GM13976 (cell line): Measurements from ENCODE around the gene SLC11A1.

Experiments used
- DNase-seq: peaks from one replicate; pipeline ENCODE4 v3.0.0; 2012; ENCODE audit warnings: low spot score
- in situ Hi-C: fragments of 300-500 bp; cut with MboI; formaldehyde crosslinking; loops from one replicate; pipeline ENCODE4 v1.12.0; 2022; ENCODE audit warnings: low sequenced_read_pairs, mixed read lengths, inconsistent platforms; ENCODE audit not compliant: unreplicated experiment
- TF ChIP-seq, protein P1 (sequence below): IDR thresholded peaks from 2 replicates; pipeline ENCODE4 v1.5.1; 2012; ENCODE audit warnings: borderline replicate concordance, mild to moderate bottlenecking; ENCODE audit not compliant: insufficient read depth; ENCODE audit errors: extremely low read depth, missing control alignments, control extremely low read depth

Gene SLC11A1

GRCh38 chr2:218397820-218398436, 15.9 kb downstream of the SLC11A1 start:
- in situ Hi-C loops: no loop called here

DNA sequence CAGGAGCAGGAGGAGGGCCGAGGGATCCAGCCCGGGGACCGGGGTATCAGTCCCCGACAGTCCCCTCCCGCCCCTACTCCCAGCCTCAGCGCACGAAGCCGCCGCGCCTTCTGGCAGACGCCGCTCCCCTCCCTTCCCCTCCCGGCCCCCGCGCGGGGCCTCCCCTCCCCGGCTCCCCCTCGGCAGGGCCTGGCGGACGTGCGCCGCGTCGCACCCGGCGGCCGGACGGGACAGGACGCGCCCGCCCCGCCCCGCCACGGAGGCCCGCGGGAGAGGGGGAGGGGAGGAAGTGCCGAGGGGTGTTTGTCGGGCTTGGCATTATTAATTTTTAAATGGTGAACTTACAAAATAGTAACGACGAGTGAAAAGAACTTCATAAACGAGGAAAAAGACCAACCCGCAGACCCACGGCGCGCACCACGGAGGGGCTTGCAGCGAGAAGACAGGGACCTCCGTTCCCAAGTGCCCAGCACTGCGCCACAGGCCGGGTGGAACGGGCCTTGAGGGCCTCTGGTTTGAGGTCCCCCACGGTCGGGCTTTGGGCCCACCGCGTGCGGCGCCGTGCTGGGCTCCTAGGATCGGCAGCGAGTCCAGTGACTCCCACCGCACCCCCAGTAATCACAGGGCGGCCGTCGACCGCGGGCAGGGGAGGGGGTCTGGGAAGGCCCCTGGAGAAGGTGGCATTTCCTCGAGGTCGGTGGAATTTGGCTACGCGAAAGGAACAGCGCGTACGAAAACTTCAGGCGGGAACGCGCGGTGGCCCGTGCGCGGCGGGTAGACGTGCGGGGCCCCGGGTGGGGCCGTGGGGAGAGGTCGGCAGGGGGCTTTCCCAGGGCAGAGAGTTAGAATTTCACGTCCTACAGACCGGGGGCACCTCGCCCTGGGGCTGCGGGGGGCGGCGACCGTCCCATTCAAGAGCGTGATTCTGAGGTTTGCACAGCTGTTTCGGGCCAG, 16.6 kb downstream of the SLC11A1 start:
- in situ Hi-C loops: no loop called here
- TF ChIP-seq, protein P1, sequence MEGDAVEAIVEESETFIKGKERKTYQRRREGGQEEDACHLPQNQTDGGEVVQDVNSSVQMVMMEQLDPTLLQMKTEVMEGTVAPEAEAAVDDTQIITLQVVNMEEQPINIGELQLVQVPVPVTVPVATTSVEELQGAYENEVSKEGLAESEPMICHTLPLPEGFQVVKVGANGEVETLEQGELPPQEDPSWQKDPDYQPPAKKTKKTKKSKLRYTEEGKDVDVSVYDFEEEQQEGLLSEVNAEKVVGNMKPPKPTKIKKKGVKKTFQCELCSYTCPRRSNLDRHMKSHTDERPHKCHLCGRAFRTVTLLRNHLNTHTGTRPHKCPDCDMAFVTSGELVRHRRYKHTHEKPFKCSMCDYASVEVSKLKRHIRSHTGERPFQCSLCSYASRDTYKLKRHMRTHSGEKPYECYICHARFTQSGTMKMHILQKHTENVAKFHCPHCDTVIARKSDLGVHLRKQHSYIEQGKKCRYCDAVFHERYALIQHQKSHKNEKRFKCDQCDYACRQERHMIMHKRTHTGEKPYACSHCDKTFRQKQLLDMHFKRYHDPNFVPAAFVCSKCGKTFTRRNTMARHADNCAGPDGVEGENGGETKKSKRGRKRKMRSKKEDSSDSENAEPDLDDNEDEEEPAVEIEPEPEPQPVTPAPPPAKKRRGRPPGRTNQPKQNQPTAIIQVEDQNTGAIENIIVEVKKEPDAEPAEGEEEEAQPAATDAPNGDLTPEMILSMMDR: no peak
- DNase-seq: peak; percentile 86

More at GRCh38 chr2:218397820-218398436, 15.9 kb downstream of the SLC11A1 start:
- DNase-seq: peak; percentile 79
- TF ChIP-seq, protein P1: no peak

DNA sequence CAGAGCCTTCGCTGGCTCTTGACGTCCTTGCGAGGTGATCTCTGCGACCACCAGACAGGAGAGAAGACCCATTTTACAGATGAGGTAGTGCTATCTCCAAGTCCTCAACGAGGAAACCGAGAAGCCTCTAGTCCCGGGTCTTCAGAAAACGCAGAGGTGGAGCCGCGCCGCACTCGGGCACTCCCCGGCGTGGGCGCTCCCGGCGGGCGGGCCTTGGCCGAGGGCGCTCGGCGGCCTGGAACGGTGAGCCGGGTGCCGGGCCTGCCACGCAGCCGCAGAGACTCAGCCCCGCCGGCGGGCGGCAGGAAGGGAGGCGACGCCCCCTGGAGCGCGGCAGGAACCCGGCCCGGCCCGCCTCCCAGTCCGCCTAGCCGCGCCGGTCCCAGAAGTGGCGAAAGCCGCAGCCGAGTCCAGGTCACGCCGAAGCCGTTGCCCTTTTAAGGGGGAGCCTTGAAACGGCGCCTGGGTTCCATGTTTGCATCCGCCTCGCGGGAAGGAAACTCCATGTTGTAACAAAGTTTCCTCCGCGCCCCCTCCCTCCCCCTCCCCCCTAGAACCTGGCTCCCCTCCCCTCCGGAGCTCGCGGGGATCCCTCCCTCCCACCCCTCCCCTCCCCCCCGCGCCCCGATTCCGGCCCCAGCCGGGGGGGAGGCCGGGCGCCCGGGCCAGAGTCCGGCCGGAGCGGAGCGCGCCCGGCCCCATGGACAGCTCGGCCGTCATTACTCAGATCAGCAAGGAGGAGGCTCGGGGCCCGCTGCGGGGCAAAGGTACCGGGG, 17.5 kb downstream of the SLC11A1 start, which contains the start of gene CTDSP1:
CTDSP1 (plus strand) TSS at position 478 of the 776 bp plus-strand sequence; CDS start at position 701, 223 bp downstream.
- TF ChIP-seq, protein P1: no peak
- peak; percentile 90 for DNase-seq
- in situ Hi-C loops: loop anchor here (25.0 kb wide), 2 partner anchors 238 to 438 kb away; partner anchors contain the start of gene PRKAG3

GRCh38 chr2:218400167-218400929, 18.3 kb downstream of the SLC11A1 start:
- TF ChIP-seq, protein P1: no peak
- no peak for DNase-seq
- in situ Hi-C loops: loop anchor here (25.0 kb wide), 2 partner anchors 237 to 437 kb away; partner anchors contain the start of gene PRKAG3

GRCh38 chr2:218400930-218401881, 19.1 kb downstream of the SLC11A1 start:
- in situ Hi-C loops: loop anchor here (25.0 kb wide), 2 partner anchors 236 to 436 kb away; partner anchors contain the start of gene PRKAG3
- TF ChIP-seq, protein P1: no peak
- no peak for DNase-seq
